PC-3 (cell line): ENCODE data around the gene KCNK10.

Experiments
- CTCF ChIP-seq: fragments of 300-600 bp; sonication (generic); conservative IDR thresholded peaks from 2 replicates; pipeline ENCODE4 v1.5.1; 2017; ENCODE audit warnings: antibody characterized with exemption, low read depth, mild to moderate bottlenecking, low read length
- EZH2 ChIP-seq: fragments of 300-600 bp; sonication (generic); IDR thresholded peaks from one replicate; pipeline ENCODE4 v1.6.1; 2017; ENCODE audit warnings: antibody characterized with exemption, mild to moderate bottlenecking, low read length; ENCODE audit not compliant: unreplicated experiment

GRCh38 chr14:88164906-88165534, 158.0 kb downstream of the KCNK10 start:
- TF ChIP-seq EZH2, result no peak
- TF ChIP-seq CTCF, result no peak
